ENCODE measurements around the gene TXK. TPM values are rescaled to one million over a fixed set of nuclear protein-coding genes. Genes with fewer than 3 reads are reported as not detected.

TXK gene
- total RNA-seq, 1 donor from 2014 or later: not detected

- no peak for DNase-seq
- no peaks in the 10 kb centered on the region for H3K36me3 Mint-ChIP-seq (ENCODE audit: unreplicated experiment)
- H3K9me3 Mint-ChIP-seq (ENCODE audit: unreplicated experiment): no peaks in the 10 kb centered on the region
- no peak overlapping the region for H3K27ac Mint-ChIP-seq (ENCODE audit: unreplicated experiment)
- no peaks in the 10 kb centered on the region for H3K27me3 Mint-ChIP-seq (ENCODE audit: unreplicated experiment)
- H3K4me3 Mint-ChIP-seq (ENCODE audit: unreplicated experiment): no peak overlapping the region
- H3K4me1 Mint-ChIP-seq (ENCODE audit: low read depth, unreplicated experiment): no peaks in the 10 kb centered on the region
- no peak for TF ChIP-seq CTCF (IDR thresholded peaks at IDR 0.05; ENCODE audit: partially characterized antibody, unreplicated experiment)
Observed at GRCh38 chr4:48163746-48164145, 29.7 kb upstream of the TXK start.

GRCh38 chr4:48162162-48162561 is 28.1 kb upstream of the TXK start:
- peaks cover under 1% of the 10 kb centered on the region for H3K36me3 Mint-ChIP-seq (ENCODE audit: unreplicated experiment)
- no peaks in the 10 kb centered on the region for H3K4me1 Mint-ChIP-seq (ENCODE audit: low read depth, unreplicated experiment)
- H3K27ac Mint-ChIP-seq (ENCODE audit: unreplicated experiment): no peak overlapping the region
- H3K4me3 Mint-ChIP-seq (ENCODE audit: unreplicated experiment): no peak overlapping the region
- no peak for DNase-seq
- no peak for TF ChIP-seq CTCF (IDR thresholded peaks at IDR 0.05; ENCODE audit: partially characterized antibody, unreplicated experiment)
- no peaks in the 10 kb centered on the region for H3K27me3 Mint-ChIP-seq (ENCODE audit: unreplicated experiment)
- no peaks in the 10 kb centered on the region for H3K9me3 Mint-ChIP-seq (ENCODE audit: unreplicated experiment)

- DNase-seq: no peak
- Mint-ChIP-seq H3K27me3 (ENCODE audit: unreplicated experiment) (no peaks in the 10 kb centered on the region), H3K36me3 (ENCODE audit: unreplicated experiment) (peaks cover 16% of the 10 kb centered on the region), H3K4me3 (ENCODE audit: unreplicated experiment) (no peak overlapping the region), H3K27ac (ENCODE audit: unreplicated experiment) (no peak overlapping the region), H3K9me3 (ENCODE audit: unreplicated experiment) (peaks cover 6% of the 10 kb centered on the region), H3K4me1 (ENCODE audit: low read depth, unreplicated experiment) (no peaks in the 10 kb centered on the region)
- no peak for TF ChIP-seq CTCF (IDR thresholded peaks at IDR 0.05; ENCODE audit: partially characterized antibody, unreplicated experiment)
Observed at GRCh38 chr4:48157271-48157670, 23.2 kb upstream of the TXK start.

GRCh38 chr4:48156423-48156822 is 22.4 kb upstream of the TXK start:
- no peak for TF ChIP-seq CTCF (IDR thresholded peaks at IDR 0.05; ENCODE audit: partially characterized antibody, unreplicated experiment)
- no peak overlapping the region for H3K27ac Mint-ChIP-seq (ENCODE audit: unreplicated experiment)
- peaks cover 6% of the 10 kb centered on the region for H3K9me3 Mint-ChIP-seq (ENCODE audit: unreplicated experiment)
- DNase-seq: no peak
- H3K4me1 Mint-ChIP-seq (ENCODE audit: low read depth, unreplicated experiment): no peaks in the 10 kb centered on the region
- no peaks in the 10 kb centered on the region for H3K27me3 Mint-ChIP-seq (ENCODE audit: unreplicated experiment)
- H3K36me3 Mint-ChIP-seq (ENCODE audit: unreplicated experiment): peaks cover 16% of the 10 kb centered on the region
- H3K4me3 Mint-ChIP-seq (ENCODE audit: unreplicated experiment): no peak overlapping the region

- H3K4me3 Mint-ChIP-seq (ENCODE audit: unreplicated experiment): no peak overlapping the region
- no peak for DNase-seq
- no peak overlapping the region for H3K27ac Mint-ChIP-seq (ENCODE audit: unreplicated experiment)
- no peaks in the 10 kb centered on the region for H3K4me1 Mint-ChIP-seq (ENCODE audit: low read depth, unreplicated experiment)
- H3K9me3 Mint-ChIP-seq (ENCODE audit: unreplicated experiment): peaks cover 6% of the 10 kb centered on the region
- no peaks in the 10 kb centered on the region for H3K27me3 Mint-ChIP-seq (ENCODE audit: unreplicated experiment)
- peaks cover 16% of the 10 kb centered on the region for H3K36me3 Mint-ChIP-seq (ENCODE audit: unreplicated experiment)
- TF ChIP-seq CTCF (IDR thresholded peaks at IDR 0.05; ENCODE audit: partially characterized antibody, unreplicated experiment): no peak
Observed at GRCh38 chr4:48153791-48154550, 19.9 kb upstream of the TXK start.

Data from glutamatergic neuron (in vitro differentiated cells).